ENCODE results near the gene EVA1A. TPM values are rescaled to one million over a fixed set of nuclear protein-coding genes. Genes with fewer than 3 reads are reported as not detected.

Gene EVA1A
- total RNA-seq, 2 donors from 2014 or later = 0.55 to 0.87 TPM

DNA sequence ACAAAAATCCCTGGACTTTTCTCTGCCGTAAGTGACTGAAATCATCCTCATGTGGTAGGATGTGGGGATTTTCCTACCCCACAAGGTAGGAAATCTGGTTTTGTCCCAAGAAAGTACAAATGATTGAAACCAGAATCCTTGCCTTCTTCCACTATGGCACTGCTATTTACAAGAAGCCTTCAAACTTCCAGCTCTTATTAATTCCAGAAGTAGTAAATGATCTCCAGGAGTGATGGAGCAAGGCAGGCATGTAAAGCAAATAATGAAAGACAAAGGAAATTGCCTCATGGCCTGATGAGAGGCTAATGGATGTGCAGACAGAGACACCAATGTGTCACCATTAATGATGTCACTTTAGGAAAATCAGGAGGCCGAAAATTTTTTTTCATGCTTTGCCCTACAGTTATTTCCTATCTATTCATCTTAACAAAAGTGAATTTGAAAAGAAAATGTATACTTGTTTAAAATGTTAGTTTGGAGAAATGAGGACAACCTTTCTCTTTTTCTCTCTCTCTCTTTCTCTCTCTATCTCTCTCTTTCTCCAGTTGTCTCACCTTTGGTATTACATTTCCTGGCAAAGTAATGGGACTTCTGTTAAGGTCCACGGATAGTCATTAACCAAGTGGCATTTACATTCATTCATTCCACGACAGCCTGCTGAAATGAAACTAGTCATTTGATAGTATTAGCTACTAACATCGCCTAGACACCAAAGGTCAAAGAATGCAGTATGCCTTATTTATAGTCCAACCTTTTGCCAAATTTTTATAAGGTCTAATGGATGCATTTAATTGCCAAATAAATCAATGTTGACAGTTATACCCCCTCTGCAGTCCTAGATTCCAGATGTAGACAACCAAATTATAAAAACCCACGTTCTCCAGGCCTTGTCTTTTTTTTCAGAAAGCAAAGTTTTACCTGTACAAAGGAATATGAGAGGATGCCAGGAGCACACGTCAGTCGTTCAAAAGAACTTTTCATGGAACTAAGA is 5.0 kb upstream of the EVA1A start:
- intact Hi-C loops (cut with DNase I, micrococcal nuclease) = no loop called here
- DNase-seq (no peak), ATAC-seq (no peak)

GRCh38 chr2:75564713-75565359 is 4.1 kb upstream of the EVA1A start:
- intact Hi-C loops (cut with DNase I, micrococcal nuclease) = no loop called here
- ATAC-seq = no peak
- no peak for DNase-seq

GRCh38 chr2:75564026-75564688 is 3.4 kb upstream of the EVA1A start:
- intact Hi-C loops (cut with DNase I, micrococcal nuclease) = no loop called here
- ATAC-seq (no peak), DNase-seq (no peak)

DNA sequence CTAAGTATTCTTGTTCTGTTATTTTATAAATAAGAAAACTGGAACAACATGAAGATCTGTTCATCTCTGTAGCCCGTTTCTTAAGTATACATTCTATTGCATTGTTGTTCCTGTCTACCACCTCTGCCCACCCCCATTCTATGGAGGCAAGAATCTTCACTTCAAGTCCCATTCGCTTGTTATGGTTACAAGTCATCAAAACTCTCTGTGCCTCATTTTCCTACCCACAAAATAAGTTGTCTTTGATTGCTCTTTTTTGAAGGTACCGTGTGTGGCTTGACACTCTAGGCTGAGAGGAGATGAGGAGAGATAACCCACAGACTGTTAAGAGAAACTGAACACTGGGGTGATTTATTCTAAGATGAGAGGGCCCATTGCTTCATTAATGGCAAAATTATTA is 2.9 kb upstream of the EVA1A start:
- ATAC-seq (no peak), DNase-seq (no peak)
- intact Hi-C loops (cut with DNase I, micrococcal nuclease) = no loop called here

DNA sequence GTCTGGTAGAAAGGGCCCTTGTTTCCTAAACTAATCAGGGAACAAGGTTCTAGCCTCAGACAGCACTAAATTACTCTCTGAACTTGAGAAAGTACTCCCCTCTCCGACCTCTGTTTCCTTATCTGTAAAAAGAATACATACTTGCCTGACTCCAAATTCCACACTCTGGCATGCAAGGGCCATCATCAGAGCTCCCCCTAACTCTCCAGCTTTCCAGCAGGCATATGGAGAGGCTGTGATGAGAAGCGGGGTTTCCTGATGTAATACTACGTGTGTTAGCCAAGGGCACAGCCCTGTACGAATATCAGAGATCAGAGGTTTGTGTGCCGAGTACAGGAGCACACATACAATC is 1.8 kb upstream of the EVA1A start:
- intact Hi-C loops (cut with DNase I, micrococcal nuclease) = no loop called here
- no peak for ATAC-seq
- no peak for DNase-seq

DNA sequence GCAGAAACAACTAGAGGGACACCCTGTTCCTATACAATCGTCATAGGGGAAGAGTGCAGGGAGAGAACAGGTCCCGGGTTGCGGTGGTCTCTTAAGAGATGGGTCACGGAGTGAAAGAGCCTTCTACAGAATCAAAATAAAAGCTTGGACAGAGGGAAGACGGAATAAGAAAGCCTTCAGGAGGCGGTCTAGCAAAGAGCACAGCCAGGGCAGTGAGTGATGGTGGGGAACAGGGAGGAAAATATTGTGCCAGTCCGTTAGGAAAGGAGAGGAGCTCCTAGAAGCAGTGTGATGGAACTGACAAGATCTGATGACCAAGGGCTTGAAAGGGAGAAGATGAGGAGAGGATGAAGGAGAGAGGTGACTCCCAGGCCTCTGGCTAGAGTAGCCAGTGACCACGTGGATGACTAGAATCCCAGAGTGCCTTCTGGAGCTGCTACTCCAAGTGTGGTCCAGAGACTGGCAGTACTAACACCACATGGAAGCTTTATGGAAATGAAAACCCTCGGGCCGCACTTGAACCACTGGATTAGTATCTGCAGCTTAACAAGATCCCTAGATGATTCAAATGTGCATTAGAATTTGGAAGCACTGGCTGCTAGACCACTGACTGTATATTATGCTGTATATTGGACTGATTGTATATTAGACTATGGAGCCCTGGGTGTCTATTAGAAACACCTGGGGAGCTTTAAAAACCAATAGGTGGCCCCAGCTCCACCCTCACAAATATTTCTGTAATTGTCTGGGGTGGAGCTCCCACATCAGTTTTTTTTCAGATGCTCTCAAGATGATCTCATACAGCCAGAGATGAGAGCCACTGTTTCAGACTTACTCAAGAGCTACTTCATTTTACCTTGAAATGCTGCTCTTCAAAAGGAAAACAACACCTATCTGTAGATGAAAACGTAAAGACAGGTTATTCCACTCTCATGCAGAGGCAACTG is 1.1 kb upstream of the EVA1A start:
- no peak for ATAC-seq

DNA sequence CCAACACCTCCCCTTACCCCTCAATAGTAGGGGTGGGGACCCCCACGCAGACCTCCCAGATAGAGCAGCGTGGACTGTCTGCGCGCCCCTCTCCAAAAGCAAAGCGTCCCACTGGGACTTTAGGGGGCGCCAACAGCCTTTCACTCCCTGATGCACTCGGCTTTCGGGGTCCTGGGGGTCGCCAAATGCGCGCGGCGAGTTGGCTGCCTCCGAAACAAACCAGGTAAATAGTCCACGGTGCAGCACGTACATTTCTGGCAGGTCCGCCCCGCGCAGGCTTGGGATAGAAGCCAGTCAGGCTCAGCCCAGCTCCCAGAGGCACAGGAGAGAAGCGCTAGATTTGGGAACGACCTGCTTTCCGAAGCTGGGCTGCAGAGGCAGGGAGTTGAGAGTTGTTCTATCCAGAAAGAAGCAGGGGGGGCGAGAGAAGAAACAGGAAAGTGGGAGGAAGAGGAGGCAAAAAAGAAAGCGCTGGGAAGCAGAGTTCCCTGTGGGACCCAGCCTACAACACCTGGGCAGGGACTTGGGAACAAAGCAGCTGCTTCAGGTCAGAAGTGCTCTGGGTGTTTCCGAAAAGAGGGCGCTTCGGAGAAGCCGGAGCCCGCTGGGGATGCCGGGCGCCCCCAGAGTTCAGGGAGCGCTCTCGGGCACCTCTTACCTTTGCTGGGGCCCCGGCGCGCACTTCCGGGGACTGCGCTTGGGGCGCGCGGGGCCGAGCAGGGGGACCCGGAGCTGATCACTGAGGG is 544 bp downstream of the EVA1A start:
- intact Hi-C loops (cut with DNase I, micrococcal nuclease) = no loop called here
- DNase-seq (no peak), ATAC-seq (no peak)

More for the DNA sequence above, 1.1 kb upstream of the EVA1A start:
- DNase-seq = no peak
- intact Hi-C loops (cut with DNase I, micrococcal nuclease) = no loop called here

DNA sequence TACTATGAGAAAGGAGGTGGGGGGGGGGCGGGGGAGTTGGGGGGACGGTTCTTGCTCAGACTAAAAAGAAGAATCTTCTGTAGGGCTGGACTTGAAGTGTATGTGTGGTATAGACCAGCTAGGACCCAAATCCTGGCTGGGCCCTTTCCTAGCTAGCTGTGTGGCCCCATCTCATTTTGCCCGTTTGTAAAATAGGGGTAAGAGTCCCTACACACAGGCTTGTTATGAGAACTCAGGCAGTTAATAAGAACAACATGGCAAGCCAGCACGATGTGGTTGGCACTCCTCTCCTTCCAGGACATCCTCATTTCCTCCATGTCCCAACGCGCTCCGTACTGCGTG is 1.1 kb downstream of the EVA1A start:
- DNase-seq (no peak), ATAC-seq (no peak)
- intact Hi-C loops (cut with DNase I, micrococcal nuclease) = no loop called here

- DNase-seq (no peak), ATAC-seq (no peak)
- intact Hi-C loops (cut with DNase I, micrococcal nuclease) = no loop called here
Observed at GRCh38 chr2:75558786-75559679, 1.7 kb downstream of the EVA1A start.

- intact Hi-C loops (cut with DNase I, micrococcal nuclease) = no loop called here
- ATAC-seq (no peak), DNase-seq (no peak)
Observed at GRCh38 chr2:75558136-75558535, 2.6 kb downstream of the EVA1A start.

DNA sequence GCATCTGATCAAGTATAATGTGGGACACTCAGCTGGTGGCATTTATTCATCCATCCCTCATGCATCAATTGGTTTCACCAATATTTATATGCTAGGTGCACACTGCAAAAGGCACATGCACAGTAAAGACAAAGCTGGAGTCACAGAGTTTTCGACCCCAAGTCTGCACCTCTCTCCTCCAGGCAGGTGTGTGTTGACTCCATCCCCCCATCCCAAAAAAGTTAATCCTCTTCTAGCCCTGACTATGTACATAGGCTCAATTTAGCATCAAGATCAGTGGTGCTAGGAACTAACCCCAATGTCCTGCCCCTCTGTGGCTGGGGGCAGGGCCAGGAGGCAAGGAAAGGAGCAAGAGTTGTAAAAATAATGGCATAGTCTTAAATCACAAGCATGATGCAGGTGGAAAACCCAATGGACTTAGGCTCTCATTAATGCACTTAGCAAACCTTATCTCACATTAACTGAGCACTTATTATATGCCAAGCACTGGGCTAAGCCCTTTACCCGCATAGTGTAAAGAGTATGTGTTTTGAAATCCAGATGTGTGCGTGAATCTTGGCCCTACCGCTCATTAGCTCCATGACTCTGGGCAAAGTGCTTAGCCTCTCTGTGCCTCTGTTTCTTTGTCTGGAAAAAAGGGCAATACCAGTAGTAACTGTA is 3.1 kb downstream of the EVA1A start:
- intact Hi-C loops (cut with DNase I, micrococcal nuclease) = no loop called here
- ATAC-seq = no peak

DNA sequence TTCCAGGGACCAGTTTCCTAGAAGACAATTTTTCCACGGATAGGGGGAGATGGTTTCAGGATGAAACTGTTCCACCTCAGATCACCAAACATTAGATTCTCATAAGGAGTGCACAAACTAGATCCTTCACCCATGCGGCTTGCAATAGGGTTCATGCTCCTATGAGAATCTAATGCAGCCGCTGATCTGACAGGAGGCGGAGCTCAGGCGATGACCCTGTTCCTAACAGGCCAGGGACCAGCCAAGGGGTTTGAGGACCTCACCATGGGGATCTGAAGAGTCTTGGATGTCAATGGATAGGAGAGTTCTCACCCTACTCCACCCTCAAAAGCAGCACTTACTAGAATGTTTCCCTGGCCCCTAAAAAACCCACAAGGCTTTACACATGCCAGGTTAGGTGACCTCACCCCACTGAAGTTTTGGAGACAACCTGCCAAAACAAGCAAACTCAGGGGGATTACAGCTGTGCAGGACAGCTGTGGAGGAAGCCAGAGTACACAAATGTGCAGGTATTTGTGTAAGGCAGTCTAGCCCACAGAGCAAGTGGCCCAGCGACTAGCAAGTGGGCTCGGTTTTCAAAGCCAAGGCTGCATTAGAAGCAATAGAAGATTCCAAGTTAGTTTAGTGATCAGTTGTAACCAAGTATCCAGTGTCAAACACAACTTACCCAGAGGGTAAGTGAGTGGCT is 3.9 kb downstream of the EVA1A start:
- ATAC-seq (no peak), DNase-seq (no peak)
- intact Hi-C loops (cut with DNase I, micrococcal nuclease) = no loop called here

More for the DNA sequence above, 3.1 kb downstream of the EVA1A start:
- no peak for DNase-seq

GRCh38 chr2:75555701-75556100 is 5.0 kb downstream of the EVA1A start:
- ATAC-seq (no peak), DNase-seq (no peak)
- intact Hi-C loops (cut with DNase I, micrococcal nuclease) = no loop called here

DNA sequence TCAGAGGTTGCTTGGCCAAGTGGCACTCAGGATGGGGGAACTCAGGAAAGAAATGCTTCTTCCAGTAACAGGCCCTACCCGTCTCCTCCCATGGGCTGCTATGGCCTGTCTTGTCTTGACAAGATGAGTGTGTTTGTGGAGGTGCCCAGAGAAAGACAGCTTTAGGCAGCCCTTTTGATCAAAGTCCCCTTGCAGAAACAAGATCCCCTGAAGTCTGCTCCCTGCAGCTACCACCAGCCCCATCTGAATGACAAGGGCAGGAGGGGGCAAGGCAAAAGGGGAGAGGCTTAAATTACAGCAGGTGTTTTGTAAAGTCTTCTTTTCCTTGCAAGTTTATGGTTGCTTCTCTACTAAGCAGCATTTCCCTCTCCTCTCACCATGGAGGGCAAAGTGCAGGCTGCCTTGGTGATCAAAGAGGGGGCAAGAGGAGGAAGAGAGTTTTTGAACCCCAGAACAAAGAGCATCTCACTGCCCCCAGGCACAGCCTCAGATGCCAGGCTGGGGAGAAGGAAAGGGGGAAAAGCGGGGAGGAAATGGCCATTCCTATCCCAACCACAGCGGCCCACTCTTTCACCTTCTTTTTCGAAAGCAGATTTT is 6.7 kb downstream of the EVA1A start:
- DNase-seq (no peak), ATAC-seq (no peak)
- intact Hi-C loops (cut with DNase I, micrococcal nuclease) = no loop called here

GRCh38 chr2:75552222-75552621 is 8.5 kb downstream of the EVA1A start:
- no peak for DNase-seq
- intact Hi-C loops (cut with DNase I, micrococcal nuclease) = no loop called here

DNA sequence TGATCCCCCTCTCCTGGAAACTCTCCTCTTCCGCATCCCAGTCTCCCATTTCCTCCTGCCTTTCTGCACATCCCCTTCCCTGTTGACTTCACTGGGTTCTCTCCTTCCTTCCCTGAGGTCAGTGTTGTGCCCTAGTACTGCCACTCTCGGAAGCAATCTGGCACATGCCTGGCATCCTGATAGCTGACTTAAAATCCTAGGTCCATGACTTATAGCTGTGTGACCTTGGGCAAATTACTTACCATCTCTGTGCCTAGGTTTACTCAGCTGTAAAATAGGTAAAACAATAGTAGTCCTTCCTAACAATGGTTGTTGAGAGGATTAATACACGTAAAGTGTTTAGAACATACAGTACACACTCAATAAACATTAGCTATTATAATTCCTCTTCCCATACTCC is 9.3 kb downstream of the EVA1A start:
- intact Hi-C loops (cut with DNase I, micrococcal nuclease) = no loop called here
- DNase-seq (no peak), ATAC-seq (no peak)

More at GRCh38 chr2:75552222-75552621, 8.5 kb downstream of the EVA1A start:
- no peak for ATAC-seq
